GM23338 (cell line): ENCODE results near the gene ASCL1.

Experiments
- CTCF ChIP-seq, 2 experiments: fragments of 200-600 bp in 1 of 2; sonication (generic) in 1 of 2; conservative IDR thresholded peaks; 2 replicates each; pipeline versions ENCODE4 v1.5.1 to v1.6.1; 2016 to 2017; ENCODE audit warnings: antibody characterized with exemption in 2 of 2, low read depth in 2 of 2, mild to moderate bottlenecking in 2 of 2, moderate library complexity in 1 of 2
- POLR2AphosphoS5 ChIP-seq: IDR thresholded peaks from 2 replicates; pipeline ENCODE4 v1.6.1; 2016; ENCODE audit warnings: antibody characterized with exemption, low read depth
- ZNF331 ChIP-seq: fragments of 250-450 bp; sonication (Bioruptor Pico); IDR thresholded peaks from 2 replicates; pipeline ENCODE4 v1.5.0; 2020; ENCODE audit warnings: low read depth, mild to moderate bottlenecking, moderate library complexity

GRCh38 chr12:102965281-102966155 is 8.0 kb downstream of the ASCL1 start:
- TF ChIP-seq CTCF (conservative IDR thresholded peaks at IDR 0.05; ENCODE audit: low read depth in 2 of 2), result no peak
- TF ChIP-seq ZNF331 (CRISPR knock-in tag), result no peak
- TF ChIP-seq POLR2AphosphoS5, result no peak
